Spleen (tissue), 7 donors: Measurements from ENCODE around the gene TCL1A.
"Not testable (repeated sequence)": the region's sequence is repeated elsewhere in the genome, so short reads cannot be mapped to it uniquely, and the experiment has no call there.

Experiments
- CTCF ChIP-seq, 11 experiments: fragments of 200-600 bp in 7 of 11; fragments of 450-650 bp in 4 of 11; sonication (generic) in 4 of 11; IDR thresholded peaks in 8 of 11; conservative IDR thresholded peaks in 3 of 11; 1 replicate in 7 of 11; 2 replicates in 4 of 11; pipeline versions ENCODE4 v1.4.0 to v1.8.0; 2016 to 2021; ENCODE audit warnings: antibody characterized with exemption in 11 of 11, inconsistent platforms in 4 of 11, mild to moderate bottlenecking in 1 of 11
- POLR2A ChIP-seq, 3 donors: fragments of 450-650 bp; IDR thresholded peaks; one replicate each; pipeline ENCODE4 v1.5.1; 2017; ENCODE audit warnings: antibody characterized with exemption in 3 of 3, mild to moderate bottlenecking in 1 of 3
- donor health status: DM: no; HTN: no; CAD: no; lungs with moderate emphysema.
- donor health status: DM: no; HTN: no; CAD: no.
- donor health status: DM: no; HTN: no; CAD: no.

DNA sequence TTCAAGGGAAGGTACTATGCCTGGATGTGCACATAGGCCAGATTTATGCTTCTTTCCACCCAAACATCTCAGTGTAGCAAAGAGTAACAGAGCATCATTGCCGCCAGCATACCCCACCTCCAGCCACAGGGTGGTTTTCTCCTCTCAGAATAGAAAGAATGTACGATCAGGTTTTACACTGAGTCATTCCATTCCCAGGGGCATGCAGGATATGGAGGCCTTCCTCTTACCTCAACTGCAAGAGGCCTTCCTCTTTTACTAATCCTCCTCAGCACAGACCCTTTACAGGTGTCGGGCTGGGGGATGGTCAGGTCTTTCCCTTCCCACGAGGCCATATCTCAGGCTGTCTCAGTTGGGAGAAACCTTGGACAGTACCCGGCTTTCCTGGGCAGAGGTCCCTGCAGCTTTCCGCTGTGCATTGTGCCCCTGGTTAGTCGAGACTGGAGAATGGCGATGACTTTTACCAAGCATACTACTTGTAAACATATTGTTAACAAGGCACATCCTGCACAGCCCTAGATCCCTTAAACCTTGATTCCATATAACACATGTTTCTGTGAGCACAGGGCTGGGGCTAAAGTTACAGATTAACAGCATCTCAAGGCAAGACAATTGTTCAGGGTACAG is 15.6 kb upstream of the TCL1A start:
- not testable (repeated sequence) for TF ChIP-seq CTCF (IDR thresholded peaks at IDR 0.05 in 8 of 11, conservative IDR thresholded peaks at IDR 0.05 in 3 of 11); POLR2A (IDR thresholded peaks at IDR 0.05)
